SK-N-SH treated with all-trans-retinoic acid at 6 μM for 48 hours (cell line): ENCODE measurements around the gene PDLIM3.

Experiments used
- ESRRG ChIP-seq: fragments of 250-450 bp; sonication (Bioruptor Pico); IDR thresholded peaks from 2 replicates; pipeline ENCODE4 v1.6.1; 2021; ENCODE audit warnings: mild to moderate bottlenecking
- OSR1 ChIP-seq: fragments of 250-450 bp; sonication (Bioruptor Pico); IDR thresholded peaks from 2 replicates; pipeline ENCODE4 v1.8.0; 2022; ENCODE audit warnings: moderate library complexity, mild to moderate bottlenecking, inconsistent platforms
- PATZ1 ChIP-seq: fragments of 250-450 bp; sonication (Bioruptor Pico); IDR thresholded peaks from 2 replicates; pipeline ENCODE4 v1.8.0; 2020; ENCODE audit warnings: mild to moderate bottlenecking, moderate library complexity, borderline replicate concordance
- ZC3H10 ChIP-seq: fragments of 250-450 bp; sonication (Bioruptor Pico); IDR thresholded peaks from 2 replicates; pipeline ENCODE4 v1.5.1; 2021; ENCODE audit warnings: mild to moderate bottlenecking, moderate library complexity
- ZNF8 ChIP-seq: fragments of 450-650 bp; formaldehyde crosslinking; IDR thresholded peaks from 2 replicates; pipeline ENCODE4 v1.5.0; 2020; ENCODE audit warnings: mild to moderate bottlenecking, moderate library complexity

GRCh38 chr4:185578284-185578683, 43.0 kb upstream of the PDLIM3 start:
- no peak for TF ChIP-seq ZNF8 (CRISPR knock-in tag)
- TF ChIP-seq ZC3H10 = no peak
- TF ChIP-seq PATZ1 (CRISPR knock-in tag) = no peak
- no peak for TF ChIP-seq ESRRG (CRISPR knock-in tag)
- no peak for TF ChIP-seq OSR1 (CRISPR knock-in tag)
